K562 (cell line): ENCODE measurements around the gene MIEF1. TPM values are rescaled to one million over a fixed set of nuclear protein-coding genes. Genes with fewer than 3 reads are reported as not detected.
A peak's percentile ranks its signal among the peaks of the same experiment; 100 is the strongest.

ENCODE experiments used
- ADNP ChIP-seq: fragments of 200-800 bp; sonication (Bioruptor generic); IDR thresholded peaks from 2 replicates; pipeline ENCODE4 v1.6.1; 2016; ENCODE audit warnings: missing genetic modification characterization, missing compliant biosample characterization
- ARID1B ChIP-seq: fragments of 450-650 bp; IDR thresholded peaks from 2 replicates; pipeline ENCODE4 v1.6.1; 2016; ENCODE audit warnings: antibody characterized with exemption, mild to moderate bottlenecking, inconsistent platforms
- BMI1 ChIP-seq: fragments of 150-350 bp; IDR thresholded peaks from 2 replicates; pipeline ENCODE4 v1.6.1; 2014; ENCODE audit warnings: low read length
- DLX4 ChIP-seq: fragments of 250-450 bp; sonication (Bioruptor Pico); IDR thresholded peaks from 2 replicates; pipeline ENCODE4 v1.6.1; 2021; ENCODE audit warnings: mild to moderate bottlenecking
- E2F4 ChIP-seq: sonication (generic); formaldehyde crosslinking; IDR thresholded peaks from 2 replicates; pipeline ENCODE4 v1.8.0; 2022; ENCODE audit warnings: mild to moderate bottlenecking, low read depth, missing genetic modification reagents
- E2F6 ChIP-seq, 2 experiments: IDR thresholded peaks; 2 replicates each; pipeline ENCODE4 v1.6.1; 2011; ENCODE audit warnings: borderline replicate concordance in 1 of 2, control low read depth in 1 of 2, low read depth in 1 of 2, low read length in 1 of 2, mild to moderate bottlenecking in 1 of 2, mixed read lengths in 1 of 2, moderate library complexity in 1 of 2; ENCODE audit not compliant: insufficient read depth in 1 of 2, insufficient read length in 1 of 2, poor library complexity in 1 of 2, severe bottlenecking in 1 of 2; ENCODE audit errors: extremely low read depth in 1 of 2
- FOS ChIP-seq: IDR thresholded peaks from 3 replicates; pipeline ENCODE4 v1.6.1; 2011; ENCODE audit not compliant: insufficient read length; ENCODE audit errors: extremely low read depth
- GABPA ChIP-seq: fragments of 200-800 bp; sonication (Bioruptor generic); conservative IDR thresholded peaks from 2 replicates; pipeline ENCODE4 v1.6.1; 2016; ENCODE audit warnings: low read depth, missing genetic modification characterization, missing compliant biosample characterization
- HMGN3 ChIP-seq: IDR thresholded peaks from 2 replicates; pipeline ENCODE4 v1.6.1; 2011; ENCODE audit warnings: borderline replicate concordance, low read depth, mild to moderate bottlenecking, mixed read lengths, low read length; ENCODE audit not compliant: insufficient read length; ENCODE audit errors: extremely low read depth
- MAFF ChIP-seq: IDR thresholded peaks from 2 replicates; pipeline ENCODE4 v1.6.1; 2012; ENCODE audit warnings: low read length, improper control_type of control experiment
- NCOA6 ChIP-seq: fragments of 450-650 bp; IDR thresholded peaks from 2 replicates; pipeline ENCODE4 v1.6.1; 2017; ENCODE audit warnings: mild to moderate bottlenecking
- NCOR1 ChIP-seq: fragments of 450-650 bp; IDR thresholded peaks from 2 replicates; pipeline ENCODE4 v1.6.1; 2016; ENCODE audit warnings: mild to moderate bottlenecking, moderate library complexity
- POLR2H ChIP-seq: IDR thresholded peaks from 2 replicates; pipeline ENCODE4 v1.6.1; 2016; ENCODE audit warnings: missing genetic modification characterization, low read depth, mild to moderate bottlenecking, control low read depth, missing compliant biosample characterization, moderate library complexity
- SREBF1 ChIP-seq: fragments of 150-350 bp; IDR thresholded peaks from 2 replicates; pipeline ENCODE4 v1.6.1; 2014; ENCODE audit warnings: antibody characterized with exemption, low read depth, low read length, borderline replicate concordance
- ZMIZ1 ChIP-seq, 2 experiments: fragments of 150-350 bp in 1 of 2; IDR thresholded peaks; 2 replicates each; pipeline ENCODE4 v1.6.1; 2012 to 2016; ENCODE audit warnings: low read depth in 2 of 2, low read length in 2 of 2, mild to moderate bottlenecking in 1 of 2, moderate library complexity in 1 of 2
- ZNF197 ChIP-seq: fragments of 200-800 bp; sonication (Bioruptor generic); IDR thresholded peaks from 2 replicates; pipeline ENCODE4 v1.6.1; 2016; ENCODE audit warnings: low read depth, missing genetic modification characterization, missing compliant biosample characterization
- ZNF277 ChIP-seq: fragments of 250-450 bp; sonication (Bioruptor Pico); IDR thresholded peaks from 2 replicates; pipeline ENCODE4 v1.8.0; 2022; ENCODE audit warnings: inconsistent platforms, mild to moderate bottlenecking, moderate library complexity, borderline replicate concordance
- polyA plus RNA-seq, 8 experiments: library from polyadenylated mRNA; depleted of rRNA in 4 of 8; stranded (reverse) in 5 of 8; unstranded in 3 of 8; fragments of >200 nt; fragmentation: Nextera tagmentation in 2 of 8; fragmentation: Illumina TruSeq in 1 of 8; extraction: Ambion mirVana in 2 of 8; extraction: Trizol in 1 of 8; gene quantifications; 2 replicates each; pipeline versions ENCODE4 v1.2.1 to v1.2.3, GENCODE V29; 2011 to 2014; ENCODE audit warnings: inconsistent platforms in 1 of 8, missing spikeins in 1 of 8
- total RNA-seq, 7 experiments: library from RNA; depleted of rRNA in 6 of 7; stranded (reverse); fragments of >200 nt in 6 of 7; fragmentation: Illumina TruSeq in 2 of 7; extraction: Trizol in 2 of 7; gene quantifications; 2 replicates each; pipeline versions ENCODE4 v1.2.1 to v1.2.3, GENCODE V29; 2011 to 2021; ENCODE audit warnings: low replicate concordance in 1 of 7

MIEF1 gene
- total and polyA plus RNA-seq, 9 of the 15 experiments (the other 6 are each of a cell fraction or from before 2014, with no cell fraction given) = 10.9 to 51.8 (median 25.5) TPM

DNA sequence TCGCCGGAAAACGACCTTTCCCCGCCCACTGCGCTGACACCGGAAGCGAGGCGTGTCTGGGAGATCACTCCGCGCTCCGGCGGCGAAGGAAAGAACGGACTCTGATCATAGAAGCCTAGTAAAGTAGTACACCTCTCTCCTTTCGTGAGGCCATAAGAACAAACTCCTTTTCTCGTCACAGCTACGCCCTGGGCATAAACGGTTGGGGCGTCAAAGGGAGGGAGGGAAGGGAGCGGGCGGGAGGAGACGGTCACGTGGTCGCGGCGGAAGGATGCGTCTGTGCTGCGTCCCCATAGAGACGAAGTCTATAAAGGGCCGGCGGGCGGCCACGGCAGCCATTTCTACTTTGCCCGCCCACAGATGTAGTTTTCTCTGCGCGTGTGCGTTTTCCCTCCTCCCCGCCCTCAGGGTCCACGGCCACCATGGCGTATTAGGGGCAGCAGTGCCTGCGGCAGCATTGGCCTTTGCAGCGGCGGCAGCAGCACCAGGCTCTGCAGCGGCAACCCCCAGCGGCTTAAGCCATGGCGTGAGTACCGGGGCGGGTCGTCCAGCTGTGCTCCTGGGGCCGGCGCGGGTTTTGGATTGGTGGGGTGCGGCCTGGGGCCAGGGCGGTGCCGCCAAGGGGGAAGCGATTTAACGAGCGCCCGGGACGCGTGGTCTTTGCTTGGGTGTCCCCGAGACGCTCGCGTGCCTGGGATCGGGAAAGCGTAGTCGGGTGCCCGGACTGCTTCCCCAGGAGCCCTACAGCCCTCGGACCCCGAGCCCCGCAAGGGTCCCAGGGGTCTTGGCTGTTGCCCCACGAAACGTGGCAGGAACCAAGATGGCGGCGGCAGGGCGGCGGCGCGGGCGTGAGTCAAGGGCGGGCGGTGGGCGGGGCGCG lies 18.4 kb downstream of the MIEF1 start, which contains the start of gene ATF4 (continued):
- no peak for TF ChIP-seq ZNF197 (CRISPR knock-in tag)
- TF ChIP-seq ADNP (tag) = no peak
- TF ChIP-seq NCOR1 = peak; percentile 48
- no peak for TF ChIP-seq E2F4 (CRISPR knock-in tag)
- TF ChIP-seq ARID1B = peak; percentile 44
- TF ChIP-seq NCOA6 = no peak
- TF ChIP-seq MAFF = no peak
- no peak for TF ChIP-seq SREBF1
- peak in 1 of 2 experiments; percentile 85; a peak in 2 of 4 replicates for TF ChIP-seq ZMIZ1 (IDR thresholded peaks at IDR 0.05; ENCODE audit: low read depth in 2 of 2, low read length in 2 of 2)
- peak; percentile 95 for TF ChIP-seq GABPA (tag)
- TF ChIP-seq POLR2H (tag) = peak; percentile 97
- TF ChIP-seq E2F6 (IDR thresholded peaks at IDR 0.05; ENCODE audit: borderline replicate concordance in 1 of 2, extremely low read depth in 1 of 2, insufficient read depth in 1 of 2, insufficient read length in 1 of 2, low read depth in 1 of 2, low read length in 1 of 2, poor library complexity in 1 of 2, severe bottlenecking in 1 of 2) = peak in 1 of 2 experiments; percentile 65
- no peak for TF ChIP-seq DLX4 (CRISPR knock-in tag)
- TF ChIP-seq FOS = no peak
- no peak for TF ChIP-seq ZNF277 (CRISPR knock-in tag)
- TF ChIP-seq HMGN3 = no peak
- TF ChIP-seq BMI1 = no peak
